HCT116 (cell line): ENCODE measurements around the gene BTNL3. TPM values are rescaled to one million over a fixed set of nuclear protein-coding genes. Genes with fewer than 3 reads are reported as not detected.

Experiments used
- ATAC-seq: fragments of 200-7000 bp; cut with Tn5 transposase; 2 replicates; pipeline ENCODE4 v1.9.1; 2020; ENCODE audit warnings: mild to moderate bottlenecking, moderate library complexity
- BruUV-seq: library from RNA; stranded (reverse); fragments of 400-500 nt; replicated peaks from 2 replicates; lab custom pipeline; 2021; lab: Mats Ljungman, UMichigan
- CTCF ChIA-PET: fragments of 300-600 bp; sonication (Branson Sonifier 250); formaldehyde crosslinking; loops from one replicate; lab custom pipeline; 2021; ENCODE audit warnings: antibody characterized with exemption; lab: Charles Lee
- POLR2A ChIA-PET: fragments of 300-600, 350-600 bp; sonication (Branson Sonifier 250); formaldehyde crosslinking; loops from one replicate; lab custom pipeline; 2021; ENCODE audit warnings: antibody characterized with exemption; lab: Charles Lee
- RAD21 ChIA-PET, 2 experiments: fragments of 300-600 bp; sonication (Branson Sonifier 250); formaldehyde crosslinking; loops; one replicate each; lab custom pipeline; 2023; ENCODE audit warnings: low total read pairs in 2 of 2; ENCODE audit not compliant: uncharacterized antibody in 2 of 2, unreplicated experiment in 2 of 2, low non-redundant PET in 1 of 2; lab: Charles Lee
- DNase-seq: peaks from one replicate; pipeline ENCODE4 v3.0.0-alpha.2; 2010; ENCODE audit warnings: low read depth, low spot score
- H2AFZ ChIP-seq: fragments of 200-600 bp; shearing (Covaris generic), sonication (generic); 2 replicates; pipeline ENCODE4 v1.6.1; 2017; ENCODE audit warnings: low read depth, mixed run types, mixed read lengths, antibody characterized with exemption, low read length; ENCODE audit not compliant: poor library complexity, severe bottlenecking
- H3K27ac ChIP-seq: 2 replicates; pipeline ENCODE4 v1.5.1; 2012; ENCODE audit warnings: low read depth, low read length
- H3K27me3 ChIP-seq: fragments of 200-600 bp; sonication (generic); 2 replicates; pipeline ENCODE4 v1.6.1; 2016; ENCODE audit warnings: mixed run types, low read length, mixed read lengths; ENCODE audit not compliant: insufficient read depth
- H3K36me3 ChIP-seq, 2 experiments: fragments of 200-500 bp in 1 of 2; fragments of 200-600 bp in 1 of 2; sonication (Bioruptor generic) in 1 of 2; sonication (generic) in 1 of 2; 2 replicates each; pipeline versions ENCODE4 v1.5.1 to v1.6.1; 2014 to 2016; ENCODE audit warnings: low read length in 2 of 2, inconsistent platforms in 1 of 2, mixed read lengths in 1 of 2, mixed run types in 1 of 2; ENCODE audit not compliant: insufficient read depth in 2 of 2, control insufficient read depth in 1 of 2
- H3K4me1 ChIP-seq, 2 experiments: fragments of 200-600 bp in 1 of 2; sonication (generic) in 1 of 2; 2 replicates each; pipeline versions ENCODE4 v1.5.1 to v1.6.1; 2012 to 2017; ENCODE audit warnings: low read length in 2 of 2, inconsistent platforms in 1 of 2, mild to moderate bottlenecking in 1 of 2, mixed read lengths in 1 of 2, mixed run types in 1 of 2, moderate library complexity in 1 of 2; ENCODE audit not compliant: insufficient read depth in 2 of 2, control insufficient read depth in 1 of 2
- H3K4me2 ChIP-seq: fragments of 200-600 bp; sonication (generic); 2 replicates; pipeline ENCODE4 v1.6.1; 2017; ENCODE audit warnings: mixed run types, low read length, mixed read lengths
- H3K4me3 ChIP-seq, 2 experiments: fragments of 200-600 bp in 1 of 2; sonication (generic) in 1 of 2; replicated peaks in 1 of 2; 2 replicates each; pipeline ENCODE4 v1.5.1; 2011 to 2016; ENCODE audit warnings: low read length in 2 of 2, control low read depth in 1 of 2, low read depth in 1 of 2, mild to moderate bottlenecking in 1 of 2, mixed read lengths in 1 of 2, mixed run types in 1 of 2
- H3K79me2 ChIP-seq: fragments of 200-600 bp; sonication (generic); 2 replicates; pipeline ENCODE4 v1.6.1; 2017; ENCODE audit warnings: mild to moderate bottlenecking, mixed run types, low read length, moderate library complexity, mixed read lengths; ENCODE audit not compliant: insufficient read depth
- H3K9ac ChIP-seq: fragments of 200-600 bp; sonication (generic); 2 replicates; pipeline ENCODE4 v1.6.1; 2016; ENCODE audit warnings: low read length, mixed read lengths
- H3K9me2 ChIP-seq: fragments of 200-600 bp; sonication (generic), shearing (Covaris generic); 2 replicates; pipeline ENCODE4 v1.6.1; 2017; ENCODE audit warnings: mixed run types, mild to moderate bottlenecking, moderate library complexity; ENCODE audit not compliant: insufficient read depth
- H3K9me3 ChIP-seq, 2 experiments: fragments of 200-500 bp in 1 of 2; fragments of 200-600 bp in 1 of 2; sonication (Bioruptor generic) in 1 of 2; sonication (generic) in 1 of 2; 2 replicates each; pipeline ENCODE4 v1.6.1; 2014 to 2017; ENCODE audit warnings: low read length in 2 of 2, mixed read lengths in 2 of 2, inconsistent platforms in 1 of 2, low read depth in 1 of 2, mild to moderate bottlenecking in 1 of 2, mixed run types in 1 of 2, moderate library complexity in 1 of 2; ENCODE audit not compliant: control insufficient read depth in 1 of 2, insufficient read depth in 1 of 2
- H4K20me1 ChIP-seq: fragments of 200-600 bp; sonication (generic), shearing (Covaris generic); 2 replicates; pipeline ENCODE4 v1.6.1; 2017; ENCODE audit warnings: mixed run types, mild to moderate bottlenecking, moderate library complexity; ENCODE audit not compliant: insufficient read depth
- CEBPB ChIP-seq: IDR thresholded peaks from 2 replicates; pipeline ENCODE4 v1.6.1; 2012; ENCODE audit warnings: low read depth
- CTCF ChIP-seq, 3 experiments: fragments of 200-600 bp in 1 of 3; sonication (generic) in 1 of 3; IDR thresholded peaks in 2 of 3; conservative IDR thresholded peaks in 1 of 3; 2 replicates each; pipeline ENCODE4 v1.5.1; 2012 to 2017; ENCODE audit warnings: low read depth in 2 of 3, low read length in 2 of 3, antibody characterized with exemption in 1 of 3, borderline replicate concordance in 1 of 3, control low read depth in 1 of 3, mild to moderate bottlenecking in 1 of 3, mixed read lengths in 1 of 3, mixed run types in 1 of 3, moderate library complexity in 1 of 3; ENCODE audit not compliant: insufficient read depth in 1 of 3
- EGR1 ChIP-seq: IDR thresholded peaks from 2 replicates; pipeline ENCODE4 v1.6.1; 2012; ENCODE audit warnings: low read depth
- EZH2phosphoT487 ChIP-seq: fragments of 200-600 bp; IDR thresholded peaks from 2 replicates; pipeline ENCODE4 v1.6.1; 2018; ENCODE audit warnings: antibody characterized with exemption, borderline replicate concordance
- POLR2A ChIP-seq: IDR thresholded peaks from 2 replicates; pipeline ENCODE4 v1.7.0; 2011; ENCODE audit warnings: borderline replicate concordance; ENCODE audit not compliant: insufficient read depth, insufficient read length; ENCODE audit errors: extremely low read depth
- SIN3A ChIP-seq: IDR thresholded peaks from 2 replicates; pipeline ENCODE4 v1.6.1; 2012; ENCODE audit warnings: low read depth
- TCF7L2 ChIP-seq: IDR thresholded peaks from 2 replicates; pipeline ENCODE4 v1.7.0; 2011; ENCODE audit warnings: borderline replicate concordance, inconsistent platforms; ENCODE audit not compliant: insufficient read depth, insufficient read length; ENCODE audit errors: extremely low read depth
- YY1 ChIP-seq: IDR thresholded peaks from 2 replicates; pipeline ENCODE4 v1.6.1; 2011; ENCODE audit warnings: low read length, low read depth, moderate library complexity, mild to moderate bottlenecking; ENCODE audit not compliant: insufficient replicate concordance; ENCODE audit errors: extremely low read depth
- ZFX ChIP-seq: fragments of 450-650 bp; IDR thresholded peaks from 2 replicates; pipeline ENCODE4 v1.6.1; 2017
- intact Hi-C: fragments of 100-400 bp; cut with micrococcal nuclease; formaldehyde crosslinking; loops from 2 replicates; pipeline ENCODE4 v1.10.0; 2022
- total RNA-seq: library from RNA; stranded (reverse); gene quantifications from one replicate; pipeline ENCODE4 v1.2.1, GENCODE V29; 2021; ENCODE audit not compliant: unreplicated experiment
- TF ChIP-seq, protein P1 (sequence below): IDR thresholded peaks from 2 replicates; pipeline ENCODE4 v1.6.1; 2012

BTNL3 gene
- total RNA-seq, 1 experiment from 2014 or later, result not detected

GRCh38 chr5:181053488-181054121 lies 65.0 kb downstream of the BTNL3 start:
- Histone ChIP-seq H3K4me2 (peak overlapping the region; percentile 78), H3K27me3 (no peaks in the 10 kb centered on the region), H2AFZ (no peak overlapping the region), H3K9ac (peak overlapping the region; percentile 56), H3K27ac (no peak overlapping the region; the same call in 1 of the 2 replicates), H3K4me3 (peak overlapping the region; percentile 49 to 61), H4K20me1 (no peaks in the 10 kb centered on the region), H3K79me2 (no peaks in the 10 kb centered on the region), H3K36me3 (no peaks in the 10 kb centered on the region), H3K9me2 (no peaks in the 10 kb centered on the region), H3K9me3 (no peaks in the 10 kb centered on the region), H3K4me1 (peaks cover 3 to 17% of the 10 kb centered on the region in 2 experiments; a peak in 3 of 4 replicates)
- ChIA-PET POLR2A (no interaction called here), CTCF (interaction anchor here (1.0 kb wide), 1 partner anchor 35 kb away, joined by 3 read pairs; no protein-coding TSS in a partner anchor), RAD21 (no interaction called here)
- no TSS peak for BruUV-seq
- intact Hi-C loops, result no loop called here
- ATAC-seq (peak; percentile 24; the same call in 1 of the 2 replicates), DNase-seq (no peak)
- TF ChIP-seq POLR2A (no peak), ZFX (no peak), EGR1 (no peak), EZH2phosphoT487 (no peak), CEBPB (no peak), YY1 (no peak), SIN3A (no peak), TCF7L2 (no peak), CTCF (IDR thresholded peaks at IDR 0.05 in 2 of 3, conservative IDR thresholded peaks at IDR 0.05 in 1 of 3; ENCODE audit: borderline replicate concordance in 1 of 3, insufficient read depth in 1 of 3, low read depth in 2 of 3, low read length in 2 of 3) (no peak)
- TF ChIP-seq, protein P1, sequence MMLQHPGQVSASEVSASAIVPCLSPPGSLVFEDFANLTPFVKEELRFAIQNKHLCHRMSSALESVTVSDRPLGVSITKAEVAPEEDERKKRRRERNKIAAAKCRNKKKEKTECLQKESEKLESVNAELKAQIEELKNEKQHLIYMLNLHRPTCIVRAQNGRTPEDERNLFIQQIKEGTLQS, result no peak
